ENCODE results near the gene TECTB. TPM values are rescaled to one million over a fixed set of nuclear protein-coding genes. Genes with fewer than 3 reads are reported as not detected.

TECTB gene
- total RNA-seq, 1 donor from 2014 or later = not detected

- Histone ChIP-seq H3K4me1 (ENCODE audit: control insufficient read depth in 3 of 3, insufficient read depth in 3 of 3, low read length in 3 of 3) (no peaks in the 10 kb centered on the region), H3K4me3 (ENCODE audit: low read length in 3 of 3) (no peak overlapping the region), H3K9ac (ENCODE audit: low read depth in 1 of 3, low read length in 3 of 3) (no peak overlapping the region), H3K36me3 (ENCODE audit: control insufficient read depth in 3 of 3, insufficient read depth in 3 of 3, low read length in 3 of 3) (no peaks in the 10 kb centered on the region), H3K27me3 (ENCODE audit: control insufficient read depth in 3 of 3, insufficient read depth in 3 of 3, low read length in 3 of 3) (peaks cover 0 to 5% (median 0%) of the 10 kb centered on the region in 3 donors), H3K9me3 (ENCODE audit: control insufficient read depth in 3 of 3, low read length in 3 of 3) (no peaks in the 10 kb centered on the region), H3K27ac (ENCODE audit: low read depth, low read length) (no peak overlapping the region)
Measured at GRCh38 chr10:112338957-112339356, 55.8 kb downstream of the TECTB start.

DNA sequence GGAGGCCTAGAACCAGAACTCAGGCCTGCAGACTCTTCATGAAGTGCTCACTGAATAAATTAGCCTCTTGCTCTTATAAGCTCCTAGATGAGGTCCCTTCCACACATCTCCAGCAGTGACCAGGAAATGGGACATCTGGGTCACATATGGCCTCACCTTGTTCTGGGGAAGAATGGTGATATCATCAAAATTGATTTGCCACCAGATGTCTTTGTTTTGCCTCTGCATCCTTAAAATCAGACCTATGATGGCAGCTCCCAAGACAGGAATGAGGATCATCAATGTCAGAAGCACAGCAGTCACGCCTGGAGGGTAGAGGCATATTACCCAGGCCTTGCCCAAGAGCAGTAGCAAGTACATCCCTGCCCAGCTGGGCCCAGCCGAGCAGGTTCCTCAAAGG lies 57.4 kb downstream of the TECTB start:
- H3K9me3 ChIP-seq (ENCODE audit: control insufficient read depth in 3 of 3, low read length in 3 of 3) = no peaks in the 10 kb centered on the region
- no peak overlapping the region for H3K27ac ChIP-seq (ENCODE audit: low read depth, low read length)
- no peaks in the 10 kb centered on the region for H3K4me1 ChIP-seq (ENCODE audit: control insufficient read depth in 3 of 3, insufficient read depth in 3 of 3, low read length in 3 of 3)
- peaks cover 0 to 5% (median 0%) of the 10 kb centered on the region in 3 donors for H3K27me3 ChIP-seq (ENCODE audit: control insufficient read depth in 3 of 3, insufficient read depth in 3 of 3, low read length in 3 of 3)
- no peak overlapping the region for H3K9ac ChIP-seq (ENCODE audit: low read depth in 1 of 3, low read length in 3 of 3)
- H3K36me3 ChIP-seq (ENCODE audit: control insufficient read depth in 3 of 3, insufficient read depth in 3 of 3, low read length in 3 of 3) = no peaks in the 10 kb centered on the region
- no peak overlapping the region for H3K4me3 ChIP-seq (ENCODE audit: low read length in 3 of 3)

GRCh38 chr10:112343056-112343806 lies 60.0 kb downstream of the TECTB start:
- Histone ChIP-seq H3K36me3 (ENCODE audit: control insufficient read depth in 3 of 3, insufficient read depth in 3 of 3, low read length in 3 of 3) (no peaks in the 10 kb centered on the region), H3K27me3 (ENCODE audit: control insufficient read depth in 3 of 3, insufficient read depth in 3 of 3, low read length in 3 of 3) (no peaks in the 10 kb centered on the region), H3K27ac (ENCODE audit: low read depth, low read length) (no peak overlapping the region), H3K4me1 (ENCODE audit: control insufficient read depth in 3 of 3, insufficient read depth in 3 of 3, low read length in 3 of 3) (no peaks in the 10 kb centered on the region), H3K4me3 (ENCODE audit: low read length in 3 of 3) (no peak overlapping the region), H3K9ac (ENCODE audit: low read depth in 1 of 3, low read length in 3 of 3) (no peak overlapping the region), H3K9me3 (ENCODE audit: control insufficient read depth in 3 of 3, low read length in 3 of 3) (no peaks in the 10 kb centered on the region)

GRCh38 chr10:112344261-112344660 lies 61.1 kb downstream of the TECTB start:
- Histone ChIP-seq H3K27ac (ENCODE audit: low read depth, low read length) (no peak overlapping the region), H3K9me3 (ENCODE audit: control insufficient read depth in 3 of 3, low read length in 3 of 3) (no peaks in the 10 kb centered on the region), H3K9ac (ENCODE audit: low read depth in 1 of 3, low read length in 3 of 3) (no peak overlapping the region), H3K4me3 (ENCODE audit: low read length in 3 of 3) (no peak overlapping the region), H3K27me3 (ENCODE audit: control insufficient read depth in 3 of 3, insufficient read depth in 3 of 3, low read length in 3 of 3) (no peaks in the 10 kb centered on the region), H3K4me1 (ENCODE audit: control insufficient read depth in 3 of 3, insufficient read depth in 3 of 3, low read length in 3 of 3) (no peaks in the 10 kb centered on the region), H3K36me3 (ENCODE audit: control insufficient read depth in 3 of 3, insufficient read depth in 3 of 3, low read length in 3 of 3) (no peaks in the 10 kb centered on the region)

GRCh38 chr10:112345202-112345601 lies 62.0 kb downstream of the TECTB start:
- Histone ChIP-seq H3K36me3 (ENCODE audit: control insufficient read depth in 3 of 3, insufficient read depth in 3 of 3, low read length in 3 of 3) (no peaks in the 10 kb centered on the region), H3K27ac (ENCODE audit: low read depth, low read length) (no peak overlapping the region), H3K9me3 (ENCODE audit: control insufficient read depth in 3 of 3, low read length in 3 of 3) (no peaks in the 10 kb centered on the region), H3K4me3 (ENCODE audit: low read length in 3 of 3) (no peak overlapping the region), H3K9ac (ENCODE audit: low read depth in 1 of 3, low read length in 3 of 3) (no peak overlapping the region), H3K4me1 (ENCODE audit: control insufficient read depth in 3 of 3, insufficient read depth in 3 of 3, low read length in 3 of 3) (no peaks in the 10 kb centered on the region), H3K27me3 (ENCODE audit: control insufficient read depth in 3 of 3, insufficient read depth in 3 of 3, low read length in 3 of 3) (no peaks in the 10 kb centered on the region)

- H3K4me1 ChIP-seq (ENCODE audit: control insufficient read depth in 3 of 3, insufficient read depth in 3 of 3, low read length in 3 of 3) = no peaks in the 10 kb centered on the region
- no peak overlapping the region for H3K4me3 ChIP-seq (ENCODE audit: low read length in 3 of 3)
- no peaks in the 10 kb centered on the region for H3K36me3 ChIP-seq (ENCODE audit: control insufficient read depth in 3 of 3, insufficient read depth in 3 of 3, low read length in 3 of 3)
- H3K27ac ChIP-seq (ENCODE audit: low read depth, low read length) = no peak overlapping the region
- H3K27me3 ChIP-seq (ENCODE audit: control insufficient read depth in 3 of 3, insufficient read depth in 3 of 3, low read length in 3 of 3) = no peaks in the 10 kb centered on the region
- no peaks in the 10 kb centered on the region for H3K9me3 ChIP-seq (ENCODE audit: control insufficient read depth in 3 of 3, low read length in 3 of 3)
- H3K9ac ChIP-seq (ENCODE audit: low read depth in 1 of 3, low read length in 3 of 3) = no peak overlapping the region
Measured at GRCh38 chr10:112345743-112346142, 62.5 kb downstream of the TECTB start.

DNA sequence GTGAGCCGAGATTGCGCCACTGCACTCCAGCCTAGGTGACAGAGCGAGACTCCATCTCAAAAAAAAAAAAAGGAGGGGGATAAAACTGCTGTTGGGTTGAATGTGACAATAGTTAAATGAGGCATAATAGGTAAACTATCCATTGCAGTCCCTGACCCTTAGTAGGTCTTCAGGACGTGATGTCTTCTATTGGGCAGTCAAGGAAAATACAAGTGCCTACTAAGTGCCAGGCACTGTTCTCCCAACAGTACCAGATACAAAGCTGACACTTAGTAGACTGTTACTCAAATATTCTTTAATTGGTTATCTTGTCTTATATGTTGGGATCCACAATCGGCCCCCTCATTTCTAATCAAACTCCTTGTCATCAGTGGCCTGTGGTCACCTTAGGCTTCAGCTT lies 63.6 kb downstream of the TECTB start:
- Histone ChIP-seq H3K36me3 (ENCODE audit: control insufficient read depth in 3 of 3, insufficient read depth in 3 of 3, low read length in 3 of 3) (no peaks in the 10 kb centered on the region), H3K27ac (ENCODE audit: low read depth, low read length) (no peak overlapping the region), H3K4me1 (ENCODE audit: control insufficient read depth in 3 of 3, insufficient read depth in 3 of 3, low read length in 3 of 3) (no peaks in the 10 kb centered on the region), H3K9me3 (ENCODE audit: control insufficient read depth in 3 of 3, low read length in 3 of 3) (no peaks in the 10 kb centered on the region), H3K4me3 (ENCODE audit: low read length in 3 of 3) (no peak overlapping the region), H3K9ac (ENCODE audit: low read depth in 1 of 3, low read length in 3 of 3) (no peak overlapping the region), H3K27me3 (ENCODE audit: control insufficient read depth in 3 of 3, insufficient read depth in 3 of 3, low read length in 3 of 3) (no peaks in the 10 kb centered on the region)

DNA sequence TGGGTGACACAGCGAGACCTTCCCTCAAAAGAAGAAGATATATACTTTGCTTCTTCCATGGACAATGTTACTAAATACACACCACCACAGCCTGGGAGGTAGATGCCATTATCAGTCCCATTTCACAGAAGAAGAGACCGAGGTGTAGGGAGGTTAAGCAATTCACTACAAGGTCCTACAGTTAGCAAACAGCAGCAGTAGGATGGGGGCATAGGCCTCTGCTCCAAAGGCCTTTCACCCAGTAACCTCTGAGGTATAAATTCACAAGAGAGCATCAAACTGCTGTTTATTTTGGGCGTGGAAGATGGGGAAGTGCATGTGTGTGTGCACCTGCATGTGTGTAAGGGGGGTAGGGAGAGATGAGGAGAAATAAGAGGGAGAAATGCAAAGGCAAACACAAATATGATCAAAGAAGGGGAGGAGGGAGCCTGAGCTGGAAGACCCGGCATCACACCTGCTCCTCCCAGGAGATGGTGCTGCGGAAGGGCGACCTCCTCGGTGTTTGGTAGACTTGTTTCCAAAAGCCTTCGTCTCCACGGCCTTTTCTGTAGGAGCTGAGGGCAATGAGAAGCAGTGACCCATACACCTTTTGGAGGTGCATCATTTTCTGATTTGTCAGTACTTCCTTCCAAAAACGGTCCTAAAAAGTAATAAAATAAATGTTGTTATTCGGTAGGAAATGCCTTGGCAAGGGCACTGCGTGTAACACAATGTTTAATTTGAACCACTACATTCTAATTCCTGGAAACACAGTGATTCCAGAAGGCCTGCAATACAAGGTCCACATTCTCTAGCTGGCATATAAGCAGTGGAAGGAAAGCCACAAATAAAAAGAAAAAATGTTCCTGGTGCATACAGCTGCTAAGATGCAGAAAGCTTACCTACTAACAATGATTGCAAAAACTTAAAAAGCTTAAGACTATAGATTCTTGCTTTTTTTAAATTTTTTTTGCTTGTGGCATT lies 64.8 kb downstream of the TECTB start:
- H3K4me1 ChIP-seq (ENCODE audit: control insufficient read depth in 3 of 3, insufficient read depth in 3 of 3, low read length in 3 of 3) = no peaks in the 10 kb centered on the region
- H3K9ac ChIP-seq (ENCODE audit: low read depth in 1 of 3, low read length in 3 of 3) = no peak overlapping the region
- H3K27me3 ChIP-seq (ENCODE audit: control insufficient read depth in 3 of 3, insufficient read depth in 3 of 3, low read length in 3 of 3) = no peaks in the 10 kb centered on the region
- H3K36me3 ChIP-seq (ENCODE audit: control insufficient read depth in 3 of 3, insufficient read depth in 3 of 3, low read length in 3 of 3) = no peaks in the 10 kb centered on the region
- H3K27ac ChIP-seq (ENCODE audit: low read depth, low read length) = no peak overlapping the region
- no peaks in the 10 kb centered on the region for H3K9me3 ChIP-seq (ENCODE audit: control insufficient read depth in 3 of 3, low read length in 3 of 3)
- H3K4me3 ChIP-seq (ENCODE audit: low read length in 3 of 3) = no peak overlapping the region

- H3K36me3 ChIP-seq (ENCODE audit: control insufficient read depth in 3 of 3, insufficient read depth in 3 of 3, low read length in 3 of 3) = no peaks in the 10 kb centered on the region
- H3K4me1 ChIP-seq (ENCODE audit: control insufficient read depth in 3 of 3, insufficient read depth in 3 of 3, low read length in 3 of 3) = no peaks in the 10 kb centered on the region
- H3K9me3 ChIP-seq (ENCODE audit: control insufficient read depth in 3 of 3, low read length in 3 of 3) = no peaks in the 10 kb centered on the region
- no peak overlapping the region for H3K9ac ChIP-seq (ENCODE audit: low read depth in 1 of 3, low read length in 3 of 3)
- H3K4me3 ChIP-seq (ENCODE audit: low read length in 3 of 3) = no peak overlapping the region
- H3K27me3 ChIP-seq (ENCODE audit: control insufficient read depth in 3 of 3, insufficient read depth in 3 of 3, low read length in 3 of 3) = no peaks in the 10 kb centered on the region
- H3K27ac ChIP-seq (ENCODE audit: low read depth, low read length) = no peak overlapping the region
Measured at GRCh38 chr10:112348759-112349158, 65.6 kb downstream of the TECTB start.

- Histone ChIP-seq H3K27me3 (ENCODE audit: control insufficient read depth in 3 of 3, insufficient read depth in 3 of 3, low read length in 3 of 3) (no peaks in the 10 kb centered on the region), H3K4me1 (ENCODE audit: control insufficient read depth in 3 of 3, insufficient read depth in 3 of 3, low read length in 3 of 3) (no peaks in the 10 kb centered on the region), H3K4me3 (ENCODE audit: low read length in 3 of 3) (no peak overlapping the region), H3K9me3 (ENCODE audit: control insufficient read depth in 3 of 3, low read length in 3 of 3) (no peaks in the 10 kb centered on the region), H3K27ac (ENCODE audit: low read depth, low read length) (no peak overlapping the region), H3K36me3 (ENCODE audit: control insufficient read depth in 3 of 3, insufficient read depth in 3 of 3, low read length in 3 of 3) (no peaks in the 10 kb centered on the region), H3K9ac (ENCODE audit: low read depth in 1 of 3, low read length in 3 of 3) (no peak overlapping the region)
Measured at GRCh38 chr10:112349521-112350085, 66.4 kb downstream of the TECTB start.

Measured in skeletal muscle tissue (tissue), 4 donors.